MM.1S (cell line): Measurements from ENCODE around the gene NOL9.

ENCODE experiments used
- DNase-seq: peaks from one replicate; pipeline ENCODE4 v3.0.0-alpha.2; 2015
- H2AFZ ChIP-seq: fragments of 300-600 bp; sonication (generic); 2 replicates; pipeline ENCODE4 v1.6.0; 2016; ENCODE audit warnings: antibody characterized with exemption, low read length
- H3F3A ChIP-seq: fragments of 300-600 bp; sonication (generic); 2 replicates; pipeline ENCODE4 v1.6.1; 2016; ENCODE audit warnings: mild to moderate bottlenecking, antibody characterized with exemption, low read length, moderate library complexity, mixed read lengths; ENCODE audit not compliant: insufficient read depth
- H3K27ac ChIP-seq: fragments of 300-600 bp; sonication (generic); 2 replicates; pipeline ENCODE4 v1.5.1; 2016; ENCODE audit warnings: mild to moderate bottlenecking, low read length
- H3K27me3 ChIP-seq: fragments of 300-600 bp; sonication (generic); replicated peaks from 2 replicates; pipeline ENCODE4 v1.6.0; 2016; ENCODE audit warnings: low read length; ENCODE audit not compliant: insufficient read depth
- H3K36me3 ChIP-seq: fragments of 300-600 bp; sonication (generic); replicated peaks from 2 replicates; pipeline ENCODE4 v1.6.1; 2016; ENCODE audit warnings: mild to moderate bottlenecking, low read length, mixed read lengths; ENCODE audit not compliant: insufficient read depth
- H3K4me1 ChIP-seq: fragments of 300-600 bp; sonication (generic); 2 replicates; pipeline ENCODE4 v1.6.1; 2016; ENCODE audit warnings: low read length, mixed read lengths
- H3K4me2 ChIP-seq: fragments of 300-600 bp; sonication (generic); 2 replicates; pipeline ENCODE4 v1.6.0; 2016; ENCODE audit warnings: low read depth, low read length
- H3K4me3 ChIP-seq: fragments of 300-600 bp; sonication (generic); 2 replicates; pipeline ENCODE4 v1.5.1; 2016; ENCODE audit warnings: low read length, mixed read lengths
- H3K79me2 ChIP-seq: fragments of 300-600 bp; sonication (generic); 2 replicates; pipeline ENCODE4 v1.6.1; 2016; ENCODE audit warnings: mixed run types, low read length, mixed read lengths
- H3K9ac ChIP-seq: fragments of 300-600 bp; sonication (generic); 2 replicates; pipeline ENCODE4 v1.6.1; 2016; ENCODE audit warnings: low read length, mixed read lengths
- H3K9me2 ChIP-seq: fragments of 300-600 bp; sonication (generic); replicated peaks from 2 replicates; pipeline ENCODE4 v1.6.1; 2016; ENCODE audit warnings: mild to moderate bottlenecking, low read length, mixed read lengths; ENCODE audit not compliant: insufficient read depth
- H3K9me3 ChIP-seq: fragments of 300-600 bp; sonication (generic); replicated peaks from 2 replicates; pipeline ENCODE4 v1.6.1; 2016; ENCODE audit warnings: mild to moderate bottlenecking, low read length, mixed read lengths; ENCODE audit not compliant: insufficient read depth
- H4K20me1 ChIP-seq: fragments of 300-600 bp; sonication (generic); 2 replicates; pipeline ENCODE4 v1.6.1; 2016; ENCODE audit warnings: mild to moderate bottlenecking, low read length, moderate library complexity, mixed read lengths; ENCODE audit not compliant: insufficient read depth
- CTCF ChIP-seq: fragments of 300-600 bp; sonication (generic); IDR thresholded peaks from 2 replicates; pipeline ENCODE4 v1.5.1; 2016; ENCODE audit warnings: antibody characterized with exemption, low read length, mixed read lengths
- EZH2 ChIP-seq: fragments of 300-600 bp; sonication (generic); optimal IDR thresholded peaks from 2 replicates; pipeline ENCODE3; 2017; ENCODE audit warnings: low read depth, mild to moderate bottlenecking, antibody characterized with exemption, low read length, mixed read lengths
- EZH2phosphoT487 ChIP-seq: fragments of 300-600 bp; sonication (generic); IDR thresholded peaks from 2 replicates; pipeline ENCODE4 v1.6.1; 2018; ENCODE audit warnings: antibody characterized with exemption, low read length

Gene NOL9

GRCh38 chr1:6497867-6498575 is 56.3 kb downstream of the NOL9 start:
- DNase-seq, result no peak
- Histone ChIP-seq H3K9me3 (no peaks in the 10 kb centered on the region), H3F3A (no peaks in the 10 kb centered on the region), H3K9me2 (no peaks in the 10 kb centered on the region), H3K4me1 (no peaks in the 10 kb centered on the region), H3K36me3 (no peaks in the 10 kb centered on the region), H3K79me2 (no peaks in the 10 kb centered on the region), H3K27me3 (peaks cover 78% of the 10 kb centered on the region), H3K4me2 (peak overlapping the region; percentile 77; the same call in 1 of the 2 replicates), H3K4me3 (peak overlapping the region; percentile 59; the same call in 1 of the 2 replicates), H4K20me1 (no peaks in the 10 kb centered on the region), H3K9ac (no peak overlapping the region), H3K27ac (no peak overlapping the region), H2AFZ (peak overlapping the region; percentile 61; the same call in 1 of the 2 replicates)
- TF ChIP-seq EZH2, result no peak
- TF ChIP-seq CTCF, result no peak
- no peak for TF ChIP-seq EZH2phosphoT487

- H3K9ac ChIP-seq, result no peak overlapping the region
- peak; percentile 26 for DNase-seq
Observed at GRCh38 chr1:6497215-6497866, 57.0 kb downstream of the NOL9 start.

GRCh38 chr1:6496890-6497214 is 57.5 kb downstream of the NOL9 start:
- Histone ChIP-seq H3K27me3 (peaks cover 67% of the 10 kb centered on the region), H3K4me3 (no peak overlapping the region), H3F3A (no peaks in the 10 kb centered on the region), H3K9me2 (no peaks in the 10 kb centered on the region), H3K27ac (no peak overlapping the region), H4K20me1 (no peaks in the 10 kb centered on the region), H3K9me3 (no peaks in the 10 kb centered on the region), H3K36me3 (no peaks in the 10 kb centered on the region), H2AFZ (no peak overlapping the region), H3K79me2 (no peaks in the 10 kb centered on the region), H3K4me2 (no peak overlapping the region), H3K4me1 (no peaks in the 10 kb centered on the region), H3K9ac (no peak overlapping the region)
- no peak for DNase-seq
- TF ChIP-seq EZH2phosphoT487 (no peak), EZH2 (peak; percentile 45)

More at GRCh38 chr1:6497215-6497866, 57.0 kb downstream of the NOL9 start:
- H3K4me3 ChIP-seq, result peak overlapping the region; percentile 59
- no peaks in the 10 kb centered on the region for H3K9me3 ChIP-seq
- TF ChIP-seq EZH2 (no peak), CTCF (no peak), EZH2phosphoT487 (no peak)
- peak overlapping the region; percentile 61; the same call in 1 of the 2 replicates for H2AFZ ChIP-seq
- H3K79me2 ChIP-seq, result no peaks in the 10 kb centered on the region
- H3K4me1 ChIP-seq, result no peaks in the 10 kb centered on the region
- no peaks in the 10 kb centered on the region for H4K20me1 ChIP-seq
- H3K27me3 ChIP-seq, result peaks cover 72% of the 10 kb centered on the region
- H3F3A ChIP-seq, result no peaks in the 10 kb centered on the region
- peak overlapping the region; percentile 77; the same call in 1 of the 2 replicates for H3K4me2 ChIP-seq
- H3K36me3 ChIP-seq, result no peaks in the 10 kb centered on the region
- H3K9me2 ChIP-seq, result no peaks in the 10 kb centered on the region
- H3K27ac ChIP-seq, result no peak overlapping the region

- H2AFZ ChIP-seq, result no peak overlapping the region
Observed at GRCh38 chr1:6496365-6496721, 58.0 kb downstream of the NOL9 start.

More at GRCh38 chr1:6496365-6496721, 58.0 kb downstream of the NOL9 start:
- no peak for DNase-seq
- H3K9ac ChIP-seq, result no peak overlapping the region
- peaks cover 62% of the 10 kb centered on the region for H3K27me3 ChIP-seq
- H3F3A ChIP-seq, result no peaks in the 10 kb centered on the region
- H3K79me2 ChIP-seq, result no peaks in the 10 kb centered on the region
- H3K9me3 ChIP-seq, result no peaks in the 10 kb centered on the region
- H3K36me3 ChIP-seq, result no peaks in the 10 kb centered on the region
- H3K4me3 ChIP-seq, result no peak overlapping the region
- no peak overlapping the region for H3K4me2 ChIP-seq
- H3K9me2 ChIP-seq, result no peaks in the 10 kb centered on the region
- H3K4me1 ChIP-seq, result no peaks in the 10 kb centered on the region
- no peaks in the 10 kb centered on the region for H4K20me1 ChIP-seq
- no peak for TF ChIP-seq CTCF
- TF ChIP-seq EZH2, result no peak
- TF ChIP-seq EZH2phosphoT487, result no peak
- H3K27ac ChIP-seq, result no peak overlapping the region
